GM18505 (cell line): Measurements from ENCODE around the gene DNAH11.

Source experiments
- ATAC-seq: cut with Tn5 transposase; IDR thresholded peaks from one replicate; pipeline ENCODE4 v1.9.1; 2021; ENCODE audit not compliant: unreplicated experiment
- POLR2A ChIP-seq: IDR thresholded peaks from 4 replicates; pipeline ENCODE4 v1.6.1; 2011; ENCODE audit warnings: borderline replicate concordance; ENCODE audit not compliant: insufficient read depth, insufficient read length; ENCODE audit errors: extremely low read depth

The DNAH11 gene

DNA sequence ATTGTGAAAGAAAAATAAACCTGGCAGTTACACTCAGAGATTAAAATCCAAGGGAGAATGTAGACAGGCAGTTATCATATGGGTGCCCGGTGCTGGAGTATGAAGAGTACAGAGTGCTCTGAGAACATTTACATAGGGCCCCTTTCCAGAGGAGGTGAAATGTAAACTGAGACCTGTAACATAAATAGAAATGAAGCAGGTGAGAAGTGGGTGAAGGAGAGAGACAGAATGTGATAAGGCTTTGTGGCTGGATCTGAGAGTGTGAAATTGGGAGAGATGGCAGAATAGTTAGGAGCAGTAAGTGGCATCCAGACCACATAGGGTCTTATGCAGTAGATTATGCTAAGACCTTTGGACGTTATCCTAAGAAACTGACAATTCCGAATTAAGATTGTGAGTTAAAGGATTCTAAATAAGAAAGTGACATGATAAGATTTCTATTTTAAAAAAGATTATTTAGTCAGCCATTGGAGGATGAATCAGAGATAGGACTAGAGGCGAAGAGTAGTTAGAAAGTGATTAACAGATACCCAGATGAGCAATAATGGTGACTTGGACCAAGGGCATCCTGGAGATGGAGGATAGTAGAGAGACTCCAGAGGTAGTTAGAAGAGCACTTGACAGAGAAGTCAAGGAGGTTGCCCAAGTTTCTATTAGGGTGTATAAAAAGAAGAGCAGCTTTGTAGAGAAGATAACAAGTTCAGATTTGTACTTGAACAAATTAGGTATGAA is 36.7 kb downstream of the DNAH11 start:
- no peak for TF ChIP-seq POLR2A
- peak; percentile 37 for ATAC-seq

DNA sequence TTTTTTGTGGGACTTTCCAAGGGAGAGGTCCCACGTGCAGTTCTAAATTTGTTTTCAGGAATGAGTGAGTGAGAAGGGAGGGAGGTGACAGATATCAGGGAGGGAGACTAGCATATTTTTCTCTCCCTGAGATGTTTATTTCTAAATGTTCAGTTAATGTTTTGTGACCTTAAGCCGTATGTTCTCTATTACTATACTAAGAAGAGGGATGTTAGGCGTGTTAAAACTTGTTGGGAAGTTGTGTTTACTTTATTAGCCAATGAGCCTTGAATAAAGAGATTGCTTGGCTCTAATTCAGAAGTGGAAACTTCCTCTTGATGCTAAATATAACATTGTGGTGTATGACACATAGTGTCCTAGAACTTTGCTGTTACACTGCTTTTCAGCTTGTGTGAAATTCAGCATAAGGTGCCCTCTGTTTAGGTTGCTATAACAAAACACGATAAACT is 37.3 kb downstream of the DNAH11 start:
- TF ChIP-seq POLR2A = no peak
- peak; percentile 46 for ATAC-seq

DNA sequence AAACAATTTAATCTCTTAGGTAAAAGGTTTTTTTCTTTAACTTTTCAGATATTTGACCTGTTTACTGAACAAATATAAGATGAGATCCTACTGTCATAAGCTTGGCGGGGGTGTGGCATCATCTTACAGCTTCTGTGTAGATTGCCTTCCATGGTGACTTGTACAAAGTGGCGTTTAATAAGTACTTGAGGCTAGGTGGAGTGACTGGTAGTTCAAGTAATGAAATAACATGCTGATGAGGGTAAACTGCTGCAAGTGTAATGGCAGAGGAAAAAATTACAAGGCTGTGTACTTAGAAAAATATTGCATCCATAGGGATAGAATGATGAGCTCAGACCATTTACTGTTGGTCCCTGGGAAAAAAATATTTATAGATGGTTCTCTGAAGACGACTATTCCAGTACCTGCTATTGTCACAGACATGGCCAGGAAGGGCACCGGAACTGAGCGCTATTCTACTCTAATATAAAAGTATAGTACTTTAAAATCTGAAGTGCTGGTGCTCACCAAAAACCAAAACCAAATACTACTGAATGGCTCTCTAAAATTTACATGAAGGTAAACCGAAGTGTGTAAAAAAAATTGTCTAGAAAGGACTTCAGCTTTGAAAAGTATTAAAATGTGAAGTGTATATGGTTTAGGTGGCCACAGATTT is 42.4 kb downstream of the DNAH11 start:
- ATAC-seq = no peak
- TF ChIP-seq POLR2A = no peak

DNA sequence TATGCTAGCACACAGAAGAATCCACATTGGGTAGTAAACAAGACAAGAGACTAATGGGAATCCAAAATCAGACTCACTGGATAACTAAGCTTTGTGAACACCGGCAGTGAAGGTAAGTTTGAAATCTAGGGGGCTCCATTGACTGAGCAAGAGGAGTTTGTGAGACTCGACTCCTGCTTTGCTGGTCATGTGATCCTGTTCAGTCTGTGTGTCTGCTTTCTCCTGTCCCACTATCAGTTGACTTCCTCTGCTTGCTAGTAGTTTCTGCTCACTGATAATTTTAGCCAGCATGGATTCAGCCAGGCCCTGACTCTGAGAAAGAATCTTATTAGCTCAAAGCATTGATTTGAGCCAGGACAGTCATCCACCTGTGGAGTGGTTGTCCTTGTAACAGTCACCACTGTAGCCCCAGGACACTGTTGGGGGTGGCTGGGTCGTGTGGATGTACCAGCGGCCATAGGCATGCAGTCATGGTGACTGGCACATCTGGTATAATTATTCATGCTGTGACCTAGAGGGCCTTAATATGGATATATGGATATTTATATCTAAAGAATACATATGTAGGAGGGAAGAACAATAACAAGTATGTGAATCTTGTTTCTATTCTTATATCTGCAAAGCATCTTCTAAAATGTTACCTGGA is 44.4 kb downstream of the DNAH11 start:
- no peak for TF ChIP-seq POLR2A
- ATAC-seq = no peak

DNA sequence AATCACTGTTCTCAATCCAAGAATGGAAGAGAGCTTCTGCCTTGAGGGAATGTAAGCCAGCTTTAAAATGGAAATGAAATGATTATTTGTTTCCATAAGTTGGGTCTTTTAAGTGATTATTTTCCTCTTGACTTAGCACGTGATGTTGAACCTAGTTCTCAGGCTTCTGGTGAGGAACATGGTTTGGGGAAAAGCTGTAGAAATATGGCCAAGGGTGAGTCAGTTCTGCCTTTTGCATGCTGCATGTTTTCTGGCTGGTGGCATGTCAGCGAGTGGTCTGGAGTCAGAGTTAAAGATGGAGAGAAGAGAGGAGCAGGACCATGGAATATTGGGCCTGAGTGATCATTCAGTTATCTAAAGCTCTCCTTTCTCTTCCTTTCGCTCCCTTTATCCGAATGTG is 54.0 kb downstream of the DNAH11 start:
- no peak for TF ChIP-seq POLR2A
- ATAC-seq = no peak

DNA sequence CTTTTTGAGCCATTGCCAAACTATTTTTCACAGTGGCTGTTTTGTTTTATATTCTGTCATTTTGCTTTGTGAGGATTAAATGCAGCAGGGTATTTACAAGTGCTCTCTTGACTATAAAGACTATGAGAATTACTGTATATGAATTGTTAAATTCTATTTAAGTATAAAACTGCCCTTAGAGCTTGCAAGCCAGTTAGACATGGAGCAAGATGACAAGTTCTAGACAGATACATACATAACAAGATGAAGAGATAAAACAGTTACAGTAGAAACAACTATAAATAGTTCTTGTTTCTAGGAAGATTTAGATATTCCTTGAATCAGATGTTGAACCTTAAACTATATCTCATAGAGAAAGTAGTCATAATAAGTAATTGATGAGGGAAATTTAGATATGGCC is 60.6 kb downstream of the DNAH11 start:
- no peak for TF ChIP-seq POLR2A
- no peak for ATAC-seq

DNA sequence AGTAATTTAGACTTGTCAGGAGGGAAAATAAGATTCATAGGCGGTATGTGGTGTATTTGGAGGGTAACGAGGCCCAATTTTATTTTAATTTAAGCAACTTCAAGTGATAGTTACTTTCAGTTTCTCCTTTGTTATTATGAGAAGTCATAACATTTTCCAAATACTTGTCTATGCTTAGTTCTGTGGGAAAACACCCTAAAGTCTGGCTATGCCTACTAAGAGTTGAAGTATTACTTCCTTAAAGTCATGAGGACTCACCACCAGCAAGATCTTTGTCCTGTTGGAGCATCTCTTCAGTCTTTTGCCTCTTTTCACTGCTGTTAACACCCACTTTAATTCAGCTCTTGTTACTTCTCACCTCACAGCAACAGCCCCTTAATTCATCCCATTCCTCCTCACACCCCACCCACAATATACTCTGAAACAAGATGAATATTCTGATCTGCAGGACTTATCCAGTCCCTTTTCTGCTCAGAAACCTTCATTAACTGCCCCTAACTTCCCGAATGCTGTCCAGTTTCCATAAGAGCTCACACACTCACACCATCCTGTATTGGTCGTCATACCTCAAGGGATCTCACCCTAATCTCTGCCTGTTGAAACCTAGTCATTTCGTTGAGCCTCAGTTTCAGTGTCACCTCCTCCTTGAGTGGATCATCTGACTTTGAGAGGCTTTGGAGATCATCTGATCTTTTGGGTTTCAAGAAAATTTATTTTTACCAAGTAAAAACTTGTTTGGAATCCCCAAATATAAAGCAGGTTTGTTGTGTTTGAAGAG is 61.3 kb downstream of the DNAH11 start:
- ATAC-seq = peak; percentile 64
- TF ChIP-seq POLR2A = no peak

DNA sequence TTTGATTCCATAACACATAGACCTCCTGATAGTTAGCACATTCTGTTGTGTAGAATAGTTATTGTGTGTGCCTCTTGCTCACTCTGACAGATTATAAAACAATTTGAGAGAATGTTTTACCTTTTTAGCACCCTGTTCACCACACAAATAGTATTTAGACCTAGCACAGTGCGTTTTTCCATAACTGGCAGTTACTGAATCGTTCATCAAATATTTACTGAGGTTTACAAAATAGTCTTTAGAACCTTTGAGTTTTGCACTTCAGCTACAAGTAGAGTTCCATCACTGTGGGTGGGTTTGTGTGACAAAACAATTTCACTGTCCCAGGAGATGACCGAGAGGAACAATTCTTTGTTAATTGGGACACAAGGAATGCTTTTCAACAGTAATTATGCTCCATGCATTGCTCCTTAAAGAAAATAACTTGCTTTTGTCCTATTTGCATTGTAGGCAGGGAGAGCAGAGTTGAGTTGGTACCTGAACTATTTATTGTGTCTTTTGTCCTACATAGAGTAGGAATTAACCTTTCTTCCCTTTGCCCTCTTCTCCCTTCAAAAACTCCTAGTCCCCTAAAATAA is 62.3 kb downstream of the DNAH11 start:
- TF ChIP-seq POLR2A = no peak
- no peak for ATAC-seq

DNA sequence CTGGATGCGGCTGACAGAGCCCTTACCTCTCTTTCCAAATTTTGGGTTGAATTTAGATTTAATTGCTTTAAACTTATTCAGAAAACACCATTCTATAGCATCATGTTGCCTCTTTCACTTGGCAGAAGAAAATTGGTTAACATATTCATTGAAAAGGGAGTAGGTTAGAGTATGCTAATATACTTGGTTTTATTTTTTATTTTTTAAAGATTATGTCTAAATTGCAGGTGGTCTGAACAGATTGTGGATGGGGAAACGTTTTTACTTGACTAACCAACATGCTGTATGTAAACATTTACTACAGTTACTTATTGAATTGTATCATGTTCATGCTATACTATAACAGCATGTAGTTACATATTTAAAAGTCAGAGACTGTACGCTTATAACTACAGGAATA is 65.6 kb downstream of the DNAH11 start:
- ATAC-seq = no peak

DNA sequence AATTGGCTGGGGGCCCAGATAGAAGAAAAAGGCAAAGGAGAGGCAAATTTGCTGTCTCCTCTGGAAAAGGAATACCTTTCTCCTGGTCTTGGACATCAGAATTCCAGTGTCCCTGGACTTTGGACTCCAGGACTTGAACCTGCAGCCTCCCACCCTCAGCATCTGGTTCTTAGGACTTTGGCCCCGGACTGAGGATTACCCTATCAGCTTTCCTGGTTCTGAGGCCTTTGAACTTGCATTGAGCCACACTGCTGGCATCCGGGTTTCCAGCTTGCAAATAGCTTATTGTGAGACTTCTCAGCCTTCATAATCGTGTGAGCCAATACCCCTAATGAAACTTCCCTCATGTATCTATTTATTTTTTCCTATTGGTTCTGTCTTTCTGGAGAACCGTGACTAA is 68.3 kb downstream of the DNAH11 start:
- no peak for ATAC-seq

More for the DNA sequence above, 65.6 kb downstream of the DNAH11 start:
- no peak for TF ChIP-seq POLR2A

DNA sequence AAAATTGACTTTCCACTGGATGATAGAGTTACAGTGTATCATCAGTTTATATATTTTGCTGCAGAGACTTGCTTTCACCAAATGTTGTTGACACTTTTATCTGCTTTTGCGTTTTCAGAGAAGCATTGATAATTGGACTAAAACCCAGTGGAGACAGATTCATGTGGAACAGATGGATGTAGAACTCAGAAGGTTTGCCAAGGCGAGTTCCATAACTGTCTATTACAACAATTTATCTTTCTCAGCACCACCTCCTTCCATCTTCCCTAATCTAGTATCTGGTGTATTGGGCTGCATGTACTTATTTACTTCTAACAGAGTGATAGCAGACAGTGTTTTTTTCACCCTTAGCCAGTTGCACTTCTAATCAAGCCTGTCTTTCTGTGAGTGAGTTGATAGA is 73.3 kb downstream of the DNAH11 start:
- no peak for ATAC-seq
- TF ChIP-seq POLR2A = no peak

More for the DNA sequence above, 68.3 kb downstream of the DNAH11 start:
- no peak for TF ChIP-seq POLR2A

DNA sequence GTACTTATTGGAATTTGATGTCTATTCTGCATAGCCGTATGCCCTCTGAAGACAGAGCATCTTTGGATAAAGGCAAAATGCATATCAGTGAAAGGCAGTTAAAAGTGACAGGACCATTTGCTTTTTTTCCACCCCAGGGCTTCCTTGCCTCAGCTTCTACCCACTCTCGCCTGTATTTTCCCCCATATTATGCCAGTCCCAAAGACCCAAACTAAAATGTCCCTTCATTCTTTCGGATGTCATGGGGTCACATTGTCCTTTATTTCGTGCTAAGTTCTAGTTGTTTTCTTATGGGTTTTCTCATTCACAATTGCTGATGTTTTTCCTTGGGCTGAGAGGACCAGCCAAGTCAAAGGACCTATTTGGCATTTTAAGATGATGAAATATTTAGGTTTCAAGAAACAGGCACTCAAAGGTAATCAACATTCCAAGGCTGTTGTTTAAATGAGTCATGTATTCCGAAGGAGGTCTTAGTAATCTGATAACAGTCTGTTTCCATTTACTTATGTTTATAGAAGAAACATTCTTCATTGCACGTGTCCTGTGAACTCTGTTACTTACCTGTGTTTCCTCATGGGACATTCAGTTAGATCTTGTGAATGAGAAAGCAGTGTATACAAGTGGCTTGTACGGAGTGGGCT is 74.1 kb downstream of the DNAH11 start:
- TF ChIP-seq POLR2A = no peak
- no peak for ATAC-seq
